HG03280 (cell line): ENCODE measurements around the gene DIS3L2.
"Not testable (repeated sequence)": the region's sequence is repeated elsewhere in the genome, so short reads cannot be mapped to it uniquely, and the experiment has no call there.

Experiments
- ATAC-seq: cut with Tn5 transposase; IDR thresholded peaks from one replicate; pipeline ENCODE4 v1.9.1; 2021; ENCODE audit warnings: mild to moderate bottlenecking, moderate library complexity; ENCODE audit not compliant: unreplicated experiment

Gene DIS3L2

DNA sequence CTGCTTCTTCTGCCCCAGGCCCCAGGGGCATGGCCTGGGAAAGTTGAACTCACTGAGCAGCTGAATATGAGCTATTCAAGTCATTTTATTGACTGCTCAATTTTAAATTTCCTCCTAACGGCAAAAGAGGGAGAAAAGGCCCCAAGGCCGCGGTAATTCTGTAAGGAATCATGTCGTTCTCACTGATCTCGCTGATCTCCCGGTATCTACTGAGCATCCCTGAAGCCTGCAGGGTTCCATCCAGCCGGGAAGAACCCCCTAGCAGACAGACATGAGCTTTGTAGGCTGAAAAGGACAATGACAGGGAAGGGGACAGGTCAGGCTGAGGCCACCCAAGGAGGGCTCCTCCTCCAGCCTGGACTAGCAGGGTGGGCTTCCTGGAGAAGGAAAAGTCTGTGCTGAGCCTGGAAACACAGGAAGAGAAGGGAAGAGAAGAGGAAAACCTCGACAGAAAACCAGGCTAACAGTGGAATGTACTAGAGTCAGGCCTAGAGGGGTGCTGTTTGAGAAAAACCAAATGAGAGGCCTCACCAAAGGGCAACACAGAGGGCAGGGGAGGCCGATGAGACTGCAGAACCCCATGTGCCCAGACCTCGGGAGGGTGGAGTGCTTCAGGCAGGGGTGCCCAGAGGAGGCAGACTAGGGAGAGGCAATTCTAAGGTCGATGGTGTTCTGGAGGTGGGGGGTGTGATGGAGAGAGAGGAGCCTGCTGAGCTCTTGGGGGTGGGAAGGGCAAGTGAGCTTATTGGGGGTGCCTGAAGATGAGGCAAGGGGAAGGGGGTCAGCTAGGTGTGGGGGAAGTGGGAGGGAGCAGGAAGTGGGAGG lies 32.4 kb upstream of the DIS3L2 start:
- no peak for ATAC-seq

DNA sequence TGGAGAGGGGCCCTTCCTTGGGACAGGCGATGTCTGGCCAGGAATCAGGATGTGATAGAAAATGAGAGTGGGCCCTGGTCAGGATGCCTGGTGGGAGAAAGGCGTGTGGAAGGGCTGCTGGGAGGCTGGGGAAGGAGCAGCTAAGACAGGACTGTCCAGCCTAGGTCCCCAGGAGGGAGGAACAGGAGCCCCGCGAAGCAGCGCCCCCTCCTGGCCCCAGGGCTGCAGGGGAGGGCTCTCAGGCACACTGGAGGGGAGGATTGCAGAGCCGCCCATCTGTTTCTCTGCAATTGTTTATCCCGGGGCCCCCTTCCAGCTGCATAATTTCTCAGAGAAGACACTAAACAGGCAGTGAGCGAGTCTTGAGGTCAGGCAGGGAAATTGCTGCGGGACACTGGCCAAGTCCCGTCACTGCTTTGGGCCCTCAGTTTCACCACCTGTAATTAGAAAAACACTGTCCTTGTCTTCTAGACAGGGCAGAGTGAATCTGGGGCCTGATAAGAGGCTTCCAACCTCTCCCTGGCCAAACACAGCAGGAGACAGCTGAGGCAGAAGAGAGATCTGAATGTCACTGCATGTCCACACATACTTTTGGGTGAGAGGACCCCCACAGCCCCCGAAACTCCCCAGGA lies 31.4 kb upstream of the DIS3L2 start:
- no peak for ATAC-seq

DNA sequence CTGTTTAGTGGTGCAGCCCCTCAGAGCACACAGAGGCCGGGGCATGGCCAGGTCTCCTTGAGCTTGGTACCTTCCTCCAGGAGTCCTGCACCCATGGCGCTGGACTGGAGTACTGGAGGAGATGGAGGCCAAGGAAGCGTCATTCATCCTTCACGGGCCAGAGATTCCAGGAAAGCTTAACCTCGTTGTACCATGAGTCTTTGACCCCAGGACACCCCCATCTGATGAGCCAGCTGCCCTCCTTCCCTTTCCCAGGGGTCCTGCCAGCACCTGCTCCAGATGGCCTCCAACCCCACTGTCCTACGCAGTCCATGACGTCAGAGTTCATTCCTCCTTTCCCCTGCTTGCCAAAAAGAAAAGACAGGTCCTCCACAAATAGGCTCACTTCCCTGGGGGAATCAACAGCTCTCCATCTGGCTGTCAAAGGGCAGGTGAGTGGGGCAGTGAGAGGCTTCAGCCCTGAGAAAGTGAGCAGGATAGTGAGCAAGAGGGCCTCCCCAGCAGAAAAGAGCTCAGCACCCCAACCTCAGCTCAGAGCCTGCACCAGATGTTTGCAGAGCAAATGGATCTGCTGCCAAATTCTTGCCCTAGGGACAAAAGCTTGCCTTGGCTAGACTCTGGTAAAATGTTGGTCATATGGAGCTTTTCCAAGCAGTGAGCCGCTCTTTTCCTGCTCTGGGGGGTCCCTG lies 30.8 kb upstream of the DIS3L2 start:
- ATAC-seq, result no peak

DNA sequence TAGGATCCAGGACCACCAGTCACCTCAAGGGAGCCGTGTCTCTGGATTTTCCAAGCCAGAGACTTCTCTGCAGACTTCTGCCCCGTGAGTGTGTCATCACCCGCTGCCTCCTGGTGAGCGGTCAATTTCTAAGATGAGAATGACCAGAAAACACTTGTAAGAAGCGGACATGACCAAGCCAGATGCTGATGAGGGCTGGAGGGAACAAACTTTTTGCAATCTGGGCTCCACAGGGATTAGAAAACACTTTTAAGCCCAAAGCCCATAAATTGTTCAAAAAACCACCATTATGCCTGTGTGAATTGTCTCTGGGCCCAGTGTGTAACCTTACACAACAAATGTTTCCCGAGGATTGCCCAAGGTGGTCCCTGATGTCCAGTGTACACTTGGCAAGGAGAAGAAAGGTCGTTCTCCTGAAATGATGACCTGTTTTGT lies 30.0 kb upstream of the DIS3L2 start:
- no peak for ATAC-seq

DNA sequence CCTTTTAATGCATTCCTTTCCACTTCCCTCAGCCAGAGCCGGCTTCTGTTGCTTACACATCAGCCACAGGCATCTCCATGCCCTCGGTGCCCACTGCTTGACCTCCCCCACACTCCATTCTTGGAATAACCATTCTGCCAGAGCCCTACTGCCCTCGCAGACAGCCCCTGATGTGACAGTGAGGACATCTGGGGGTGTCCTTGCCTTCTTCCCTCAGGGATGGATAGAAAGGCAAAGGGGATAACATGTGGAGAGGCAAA lies 28.9 kb upstream of the DIS3L2 start:
- no peak for ATAC-seq

DNA sequence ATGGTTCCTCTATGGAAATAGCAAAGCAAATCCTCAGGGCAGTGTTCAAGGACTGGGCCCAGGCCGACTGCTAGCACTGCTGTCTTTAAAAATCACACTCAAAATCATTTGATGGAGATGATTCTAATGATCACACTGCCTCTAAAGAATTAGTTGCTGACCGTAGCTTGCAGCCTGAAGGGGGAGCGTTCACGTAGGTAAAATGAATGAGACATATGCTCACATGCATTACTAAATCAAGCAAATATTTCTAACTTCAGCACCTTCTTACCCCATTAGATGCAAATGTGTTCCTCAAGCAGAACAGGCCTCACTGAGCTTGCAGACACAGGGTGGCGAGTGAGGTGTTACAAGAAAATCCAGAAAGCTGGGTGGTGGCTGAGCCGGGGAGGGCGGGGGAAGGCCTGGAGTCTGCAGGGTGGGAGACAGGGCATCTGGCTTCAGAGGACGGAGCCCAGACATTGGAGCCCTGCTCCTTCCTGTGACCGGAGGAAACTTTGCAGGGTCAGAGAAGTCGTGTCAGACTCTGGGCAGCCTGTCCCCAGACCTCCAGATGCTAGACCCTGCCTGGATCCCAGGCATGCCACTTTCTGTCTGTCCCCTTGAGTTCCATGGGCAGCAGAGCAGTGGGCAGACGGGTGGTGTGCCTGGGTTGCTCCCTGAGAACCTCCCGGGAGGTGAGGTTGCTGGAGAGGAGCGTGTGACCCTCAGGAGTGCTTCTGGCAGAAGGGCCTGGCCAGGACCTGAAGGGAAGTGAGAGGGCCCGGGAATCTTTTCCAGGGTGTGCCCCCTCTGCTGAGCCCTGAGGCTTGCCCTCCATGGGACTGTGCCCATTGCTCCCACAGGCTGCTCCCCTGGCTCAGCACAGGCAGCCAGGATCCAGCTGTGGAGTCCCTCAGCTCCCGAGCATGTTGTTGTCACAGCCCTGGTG lies 28.3 kb upstream of the DIS3L2 start:
- ATAC-seq, result no peak

DNA sequence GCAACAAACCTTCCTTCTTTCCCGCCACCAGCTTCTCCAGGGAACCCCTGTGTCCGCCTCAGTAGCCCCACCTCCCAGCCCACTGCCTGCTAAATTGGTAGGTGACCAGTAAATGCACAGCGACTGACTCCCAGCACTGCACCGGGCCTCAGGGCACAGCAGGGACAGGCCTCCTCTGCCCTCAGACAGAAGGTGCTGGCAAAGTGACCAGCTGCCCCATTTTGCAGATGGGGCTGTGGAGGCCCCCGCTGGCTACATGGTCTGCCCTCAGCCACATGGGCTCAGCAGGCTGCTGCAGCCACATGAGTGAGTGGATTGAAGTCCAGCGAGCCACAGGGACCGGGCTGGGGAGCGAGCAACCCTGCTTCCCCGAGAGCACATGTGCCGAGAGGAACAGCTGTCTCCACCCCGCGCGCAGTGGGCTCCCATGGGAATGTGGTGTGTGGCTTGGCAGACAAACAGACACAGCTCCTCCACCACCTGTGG lies 27.6 kb upstream of the DIS3L2 start:
- no peak for ATAC-seq

DNA sequence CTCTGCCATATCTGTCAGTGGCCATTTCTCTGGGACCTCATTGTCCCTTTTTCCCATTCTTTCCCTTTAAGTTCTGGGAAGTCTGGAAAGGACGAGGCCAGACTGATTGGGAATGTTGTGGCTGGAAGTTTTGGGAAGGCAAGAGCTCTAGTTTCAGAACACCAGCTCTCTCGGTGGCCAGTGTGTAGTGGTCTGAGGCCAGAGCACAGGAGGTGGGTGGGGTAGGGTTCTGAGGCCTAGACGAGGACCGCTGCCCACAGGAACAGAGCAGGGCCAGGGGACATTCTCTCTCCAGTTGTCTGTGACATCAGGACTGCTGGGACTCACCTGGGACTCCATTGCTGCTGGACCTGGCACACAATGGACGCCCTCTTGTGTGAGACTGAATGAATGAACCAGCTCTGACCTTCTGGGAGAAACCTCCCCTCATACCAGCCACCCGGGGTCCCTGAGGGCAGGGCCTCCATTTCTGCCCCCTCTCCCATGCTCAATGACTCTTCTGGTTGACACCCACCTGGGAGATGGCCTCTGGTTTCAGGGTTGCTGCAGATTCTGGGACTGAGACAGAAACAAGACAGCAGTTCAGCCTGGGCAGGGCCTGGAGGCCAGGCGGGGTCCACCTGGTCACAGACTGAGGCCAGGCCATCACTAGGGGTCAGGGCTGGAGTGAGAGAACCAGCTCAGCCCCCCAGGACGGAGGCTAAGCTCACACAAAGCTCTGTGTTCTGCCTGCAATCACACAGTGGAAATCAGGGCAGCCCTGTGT lies 26.9 kb upstream of the DIS3L2 start:
- ATAC-seq, result no peak

DNA sequence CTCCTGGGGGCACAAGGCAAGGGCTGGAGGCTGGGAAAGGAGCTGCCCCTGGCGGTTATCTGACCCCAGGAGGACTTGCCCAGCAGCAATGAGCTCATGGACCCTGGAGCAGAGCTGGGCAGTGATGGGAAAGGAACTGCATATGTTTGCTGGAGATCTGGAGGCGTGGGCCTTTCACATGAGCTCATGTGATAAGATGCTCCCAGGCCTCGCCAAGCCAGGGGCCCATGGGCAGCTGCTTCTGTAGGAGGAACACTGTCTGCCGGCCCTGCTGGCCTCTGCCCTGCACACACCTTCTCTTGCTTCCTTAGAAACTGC lies 26.3 kb upstream of the DIS3L2 start:
- no peak for ATAC-seq

DNA sequence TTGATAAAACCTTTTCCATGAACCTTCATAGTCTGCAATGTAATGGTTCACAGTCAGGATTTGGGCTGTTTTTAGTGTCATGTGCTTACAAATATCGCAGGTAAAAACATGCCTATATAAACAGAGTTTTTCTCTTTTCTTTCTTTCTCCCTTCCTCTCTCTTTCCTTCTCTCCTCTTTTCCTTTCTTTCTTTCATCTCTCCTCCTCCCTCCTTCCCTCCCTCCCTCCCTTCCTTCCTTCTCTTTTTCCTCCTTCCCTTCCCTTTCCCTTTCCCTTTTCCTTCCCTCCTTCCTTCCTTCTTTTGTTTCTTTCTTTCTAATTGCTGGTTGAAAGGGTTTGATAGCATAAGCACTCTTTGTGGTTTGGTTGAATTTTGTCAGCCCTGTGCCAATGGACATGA lies 25.7 kb upstream of the DIS3L2 start:
- no peak for ATAC-seq

DNA sequence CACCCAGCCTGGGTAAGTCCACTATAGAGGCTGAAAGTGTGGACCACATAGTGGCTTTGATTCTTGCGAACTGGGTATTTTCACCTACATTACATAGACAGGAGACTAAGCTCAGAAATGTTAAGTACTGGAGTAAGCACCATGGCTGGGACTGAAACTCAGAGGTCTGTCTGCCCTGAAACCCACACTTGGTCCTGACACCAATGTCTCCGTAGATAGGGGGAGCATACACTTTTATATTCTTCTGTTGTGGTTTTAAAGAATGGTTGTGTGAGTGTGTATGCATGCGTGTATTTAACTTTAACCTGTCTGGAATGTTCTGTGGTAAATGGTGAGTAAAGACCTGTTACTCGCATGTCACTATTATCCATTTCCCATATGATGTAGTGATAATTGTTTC lies 25.0 kb upstream of the DIS3L2 start:
- ATAC-seq, result no peak

DNA sequence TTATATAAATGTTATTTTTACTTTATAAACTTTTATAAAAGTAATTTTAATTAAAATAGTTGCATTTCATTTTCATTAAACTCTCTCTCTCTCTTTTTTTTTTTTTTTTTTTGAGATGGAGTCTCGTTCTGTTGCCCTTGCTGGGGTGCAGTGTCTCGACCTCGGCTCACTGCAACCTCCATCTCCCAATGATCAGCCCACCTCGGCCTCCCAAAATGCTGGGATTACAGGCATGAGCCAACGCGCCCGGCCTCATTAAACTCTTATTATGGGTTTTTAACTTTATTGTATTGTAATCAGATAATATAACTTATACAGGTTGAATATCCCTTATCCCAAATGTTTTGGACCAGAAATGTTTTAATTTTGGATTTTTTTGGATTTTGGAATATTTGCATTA lies 24.5 kb upstream of the DIS3L2 start:
- no peak for ATAC-seq

DNA sequence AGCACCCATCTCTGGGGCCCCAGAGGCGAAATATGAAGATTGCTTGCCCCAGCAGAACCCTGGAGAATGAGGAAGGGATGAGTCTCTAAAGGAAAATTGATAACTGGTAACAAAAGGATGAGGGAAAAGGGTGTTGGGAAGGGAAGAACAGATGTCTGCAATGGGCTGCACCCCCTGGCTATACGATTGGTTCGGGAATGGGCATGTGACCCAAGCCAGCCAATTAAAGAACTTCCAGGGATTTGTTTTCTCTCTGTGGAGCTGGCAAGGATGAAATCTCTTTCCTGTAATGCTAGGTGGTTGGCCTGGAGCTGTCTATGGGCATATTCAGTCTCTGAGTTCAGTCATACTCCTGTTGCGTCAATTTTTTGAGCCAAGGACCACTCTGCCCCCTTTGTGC lies 22.5 kb upstream of the DIS3L2 start:
- no peak for ATAC-seq

DNA sequence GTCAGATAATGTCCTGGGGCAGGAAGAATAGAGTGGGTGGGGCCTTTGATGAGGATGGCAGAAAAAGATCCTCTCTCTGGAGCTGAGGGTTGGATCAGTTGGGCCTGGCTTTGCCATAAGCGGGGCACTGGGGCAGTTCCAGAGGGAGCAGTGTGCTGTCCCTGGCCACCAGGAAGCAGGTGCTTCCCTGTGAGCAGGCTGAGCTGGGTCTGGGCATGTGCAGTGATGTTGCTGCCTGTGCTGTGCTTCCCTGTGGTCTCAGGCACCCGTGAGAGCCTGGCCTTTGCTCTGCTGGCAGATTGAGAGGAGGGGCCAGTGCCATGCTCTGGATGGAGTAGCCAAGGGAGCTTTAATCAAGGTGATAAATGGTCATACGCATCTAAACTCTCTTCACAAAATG lies 20.7 kb upstream of the DIS3L2 start:
- ATAC-seq, result no peak

DNA sequence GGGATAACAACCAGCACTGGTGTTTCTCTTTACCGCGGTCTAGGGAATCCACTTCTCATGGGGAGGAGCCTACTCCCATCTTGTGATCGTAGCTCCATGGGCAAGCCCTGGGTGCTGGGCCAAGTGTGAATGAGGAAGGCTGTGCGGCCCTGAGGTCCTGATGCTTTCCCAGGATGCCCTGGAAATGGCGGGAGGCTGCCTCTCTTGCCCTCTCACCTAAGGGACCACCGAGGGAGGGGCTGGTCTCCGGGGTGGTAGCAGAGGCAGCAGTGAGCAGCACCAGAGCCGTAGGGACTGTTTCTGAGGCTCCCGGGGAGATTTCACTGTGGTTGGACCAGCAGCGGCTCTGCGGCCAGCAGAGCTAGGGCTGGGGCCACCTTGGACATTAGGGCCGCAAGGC lies 19.8 kb upstream of the DIS3L2 start:
- no peak for ATAC-seq

DNA sequence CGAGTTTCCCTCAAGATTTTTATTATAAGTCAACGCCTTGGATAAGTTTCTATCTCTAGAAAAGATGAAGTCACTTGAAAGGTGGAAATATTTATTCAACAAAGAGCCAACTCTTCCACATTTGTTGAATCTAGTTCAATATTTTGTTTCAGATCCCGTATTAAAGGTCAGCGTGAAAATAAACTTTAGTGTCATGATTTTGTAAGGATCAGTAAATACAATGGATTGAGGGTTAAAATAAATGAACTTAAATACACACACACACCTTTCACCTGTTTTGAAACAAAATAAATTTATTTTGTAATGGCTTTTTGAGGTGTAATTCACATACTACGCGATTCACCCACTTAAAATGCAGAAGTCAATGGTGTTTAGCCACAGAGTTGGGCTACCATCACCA lies 19.3 kb upstream of the DIS3L2 start:
- ATAC-seq, result no peak

DNA sequence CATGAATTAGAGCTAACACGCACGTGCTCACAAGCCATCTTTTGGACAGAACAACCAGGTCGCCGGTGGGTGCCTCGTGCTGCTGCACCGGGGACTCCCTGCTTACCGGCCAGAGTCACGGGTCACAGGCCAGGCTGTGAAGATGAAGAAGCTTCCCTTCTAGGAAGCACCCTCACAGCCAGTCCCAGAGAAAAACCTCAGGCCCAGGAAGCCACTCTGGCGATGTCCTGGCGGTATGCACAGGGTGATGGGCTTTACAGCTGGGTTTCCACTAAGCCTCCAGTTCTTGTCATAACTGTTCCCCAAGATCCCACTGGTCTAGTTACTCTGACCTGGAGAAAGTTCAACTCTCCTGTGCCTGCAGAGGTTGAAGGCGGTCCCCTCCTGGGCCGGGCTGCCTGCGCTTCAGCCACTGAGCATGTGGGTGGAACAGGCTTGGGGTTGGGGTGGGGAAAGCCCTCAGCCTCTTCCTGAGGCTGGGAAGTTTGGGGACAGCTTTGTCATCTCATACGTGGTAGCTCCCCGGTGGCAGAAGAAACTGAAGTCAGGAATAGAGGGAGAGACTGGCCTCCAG lies 15.2 kb upstream of the DIS3L2 start:
- ATAC-seq, result no peak

DNA sequence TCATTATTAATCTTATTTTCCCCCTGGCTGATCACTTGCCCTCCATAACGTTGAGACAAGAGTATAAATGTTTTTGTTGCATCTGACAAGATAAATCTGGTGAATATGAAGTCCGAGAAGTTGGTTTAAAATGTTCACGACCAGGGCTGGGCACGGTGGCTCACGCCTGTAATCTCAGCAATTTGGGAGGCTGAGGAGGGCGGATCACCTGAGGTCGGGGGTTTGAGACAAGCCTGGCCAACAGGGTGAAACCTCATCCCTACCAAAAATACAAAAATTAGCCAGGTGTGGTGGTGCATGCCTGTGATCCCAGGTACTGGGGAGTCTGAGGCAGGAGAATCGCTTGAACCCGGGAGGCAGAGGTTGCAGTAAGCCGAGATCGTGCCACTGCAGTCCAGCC lies 14.4 kb upstream of the DIS3L2 start:
- ATAC-seq, result not testable (repeated sequence)

DNA sequence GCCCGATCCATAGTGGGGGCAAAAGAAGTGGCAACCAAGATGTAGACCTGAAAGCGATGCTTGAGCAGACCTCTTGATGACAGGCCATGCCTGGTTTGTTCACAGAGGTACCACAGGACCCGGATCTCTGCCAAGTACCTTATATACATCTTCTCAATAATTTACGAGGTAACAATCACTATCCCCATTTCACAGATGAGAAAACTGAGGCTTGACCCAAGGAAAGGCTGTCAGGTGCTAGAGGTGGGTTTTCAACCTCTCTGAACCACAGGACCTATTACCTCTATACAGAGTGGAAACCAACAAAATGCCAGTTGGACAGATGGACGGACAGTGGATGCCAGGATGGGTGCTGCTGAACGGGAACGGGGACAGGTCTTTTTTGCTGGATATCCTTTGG lies 13.8 kb upstream of the DIS3L2 start:
- no peak for ATAC-seq

DNA sequence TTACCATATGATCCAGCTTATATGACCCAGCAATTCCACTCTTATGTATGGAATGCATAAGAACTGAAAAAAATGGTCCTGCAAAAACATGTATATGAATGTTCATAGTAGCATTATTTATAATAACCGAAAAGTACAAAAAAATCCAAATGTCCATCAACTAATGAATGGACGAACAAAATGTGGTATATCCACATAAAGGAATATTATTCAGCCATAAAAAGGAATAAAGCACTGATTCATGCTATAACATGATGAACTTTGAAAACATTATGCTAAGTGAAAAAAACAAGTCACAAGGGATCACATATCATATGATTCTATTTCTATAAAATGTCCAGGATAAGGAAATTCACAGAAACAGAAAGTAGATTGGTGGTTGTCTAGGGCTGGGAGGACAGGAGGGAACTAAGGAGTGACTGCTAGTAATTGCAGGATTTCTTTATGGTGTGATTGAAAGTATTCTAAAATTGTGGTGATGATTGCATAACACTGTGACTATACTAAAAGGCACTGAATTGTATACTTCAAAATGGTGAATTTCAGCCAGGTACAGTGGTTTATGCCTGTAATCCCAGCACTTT lies 10.0 kb upstream of the DIS3L2 start:
- ATAC-seq, result no peak
